Endothelial cell of umbilical vein (primary cell): ENCODE data around the gene CHL1. TPM values are rescaled to one million over a fixed set of nuclear protein-coding genes. Genes with fewer than 3 reads are reported as not detected.

Source experiments
- BruUV-seq: library from RNA; stranded (reverse); fragments of 400-500 nt; replicated peaks from 2 replicates; lab custom pipeline; 2021; lab: Mats Ljungman, UMichigan
- CTCF ChIA-PET: fragments of 300-600, 350-600 bp; sonication (Branson Sonifier 250); formaldehyde crosslinking; loops from one replicate; lab custom pipeline; 2021; ENCODE audit warnings: antibody characterized with exemption, inconsistent platforms; lab: Charles Lee
- POLR2A ChIA-PET: fragments of 300-600, 350-600 bp; sonication (Branson Sonifier 250); formaldehyde crosslinking; loops from one replicate; lab custom pipeline; 2021; ENCODE audit warnings: antibody characterized with exemption, inconsistent platforms; lab: Charles Lee
- DNase-seq: peaks from one replicate; pipeline ENCODE4 v3.0.0-alpha.2; 2011; ENCODE audit warnings: low read depth, low spot score
- FAIRE-seq: peaks from 2 replicates; lab custom pipeline; 2011; peaks lifted over from hg19 to GRCh38; lab: Jason Lieb, UNC
- H2AFZ ChIP-seq: 2 replicates; pipeline ENCODE4 v1.6.0; 2012; ENCODE audit warnings: low read depth, low read length, control low read depth, inconsistent platforms
- H3K27ac ChIP-seq: 2 replicates; pipeline ENCODE4 v1.5.1; 2011; ENCODE audit warnings: low read depth, mild to moderate bottlenecking, control low read depth, low read length, moderate library complexity; ENCODE audit not compliant: insufficient read depth
- H3K27me3 ChIP-seq, 2 experiments: 2 replicates each; pipeline versions ENCODE4 v1.6.0 to v1.6.1; 2011; ENCODE audit warnings: low read length in 2 of 2, mixed read lengths in 1 of 2; ENCODE audit not compliant: control insufficient read depth in 2 of 2, insufficient read depth in 2 of 2
- H3K36me3 ChIP-seq, 2 experiments: 2 replicates in 1 of 2; 3 replicates in 1 of 2; pipeline ENCODE4 v1.5.1; 2011; ENCODE audit warnings: low read length in 2 of 2, mild to moderate bottlenecking in 1 of 2, moderate library complexity in 1 of 2; ENCODE audit not compliant: control insufficient read depth in 2 of 2, insufficient read depth in 2 of 2; ENCODE audit errors: extremely low read depth in 1 of 2
- H3K4me1 ChIP-seq: 3 replicates; pipeline ENCODE4 v1.5.1; 2011; ENCODE audit warnings: mild to moderate bottlenecking, low read length; ENCODE audit not compliant: control insufficient read depth, insufficient read depth; ENCODE audit errors: extremely low read depth
- H3K4me2 ChIP-seq: 2 replicates; pipeline ENCODE4 v1.6.1; 2011; ENCODE audit warnings: low read length, control low read depth, mixed read lengths; ENCODE audit not compliant: insufficient read depth
- H3K4me3 ChIP-seq, 3 experiments: fragments of 200-600 bp in 1 of 3; sonication (generic), shearing (Covaris generic) in 1 of 3; replicated peaks in 1 of 3; 2 replicates each; pipeline ENCODE4 v1.5.1; 2011 to 2016; ENCODE audit warnings: control low read depth in 3 of 3, low read length in 3 of 3, mild to moderate bottlenecking in 2 of 3, inconsistent platforms in 1 of 3, low read depth in 1 of 3, moderate library complexity in 1 of 3; ENCODE audit not compliant: insufficient read depth in 1 of 3
- H3K79me2 ChIP-seq: 2 replicates; pipeline ENCODE4 v1.6.0; 2012; ENCODE audit warnings: low read length, inconsistent platforms; ENCODE audit not compliant: control insufficient read depth, insufficient read depth
- H3K9ac ChIP-seq: replicated peaks from 2 replicates; pipeline ENCODE3; 2011; ENCODE audit warnings: low read length, control low read depth; ENCODE audit not compliant: insufficient read depth; ENCODE audit errors: extremely low read depth
- H3K9me1 ChIP-seq: replicated peaks from 3 replicates; pipeline ENCODE4 v1.6.0; 2011; ENCODE audit warnings: mild to moderate bottlenecking, low read length; ENCODE audit not compliant: control insufficient read depth, insufficient read depth; ENCODE audit errors: extremely low read depth
- H3K9me3 ChIP-seq: replicated peaks from 2 replicates; pipeline ENCODE4 v1.5.1; 2012; ENCODE audit warnings: low read length, inconsistent platforms; ENCODE audit not compliant: control insufficient read depth, insufficient read depth
- H4K20me1 ChIP-seq: replicated peaks from 2 replicates; pipeline ENCODE3; 2011; ENCODE audit warnings: mild to moderate bottlenecking, low read length; ENCODE audit not compliant: control insufficient read depth, insufficient read depth; ENCODE audit errors: extremely low read depth
- EZH2 ChIP-seq: IDR thresholded peaks from 2 replicates; pipeline ENCODE4 v1.6.1; 2012; ENCODE audit warnings: borderline replicate concordance, low read depth, mild to moderate bottlenecking, moderate library complexity, low read length, inconsistent platforms; ENCODE audit not compliant: severe bottlenecking
- FOS ChIP-seq: IDR thresholded peaks from 2 replicates; pipeline ENCODE4 v1.6.1; 2011; ENCODE audit warnings: mild to moderate bottlenecking, low read length, moderate library complexity, borderline replicate concordance; ENCODE audit not compliant: insufficient read depth
- GATA2 ChIP-seq: IDR thresholded peaks from 2 replicates; pipeline ENCODE4 v1.7.0; 2011; ENCODE audit warnings: low read depth, mild to moderate bottlenecking, moderate library complexity, mixed read lengths, low read length; ENCODE audit not compliant: insufficient read length, insufficient read depth
- JUN ChIP-seq: IDR thresholded peaks from 2 replicates; pipeline ENCODE4 v1.6.1; 2011; ENCODE audit warnings: borderline replicate concordance, low read depth; ENCODE audit not compliant: insufficient read length, insufficient read depth
- MYC ChIP-seq: IDR thresholded peaks from one replicate; pipeline ENCODE4 v1.6.1; 2011; ENCODE audit warnings: mild to moderate bottlenecking, low read depth, low read length
- POLR2A ChIP-seq: IDR thresholded peaks from 2 replicates; pipeline ENCODE4 v1.6.1; 2012; ENCODE audit warnings: low read depth, mild to moderate bottlenecking, control low read depth, low read length
- POLR2AphosphoS5 ChIP-seq: IDR thresholded peaks from 2 replicates; pipeline ENCODE4 v1.6.1; 2012; ENCODE audit warnings: low read depth, mild to moderate bottlenecking, control low read depth, low read length, moderate library complexity; ENCODE audit not compliant: insufficient read depth
- dilution Hi-C: fragments of 300-500 bp; cut with MboI; formaldehyde crosslinking; loops from one replicate; pipeline ENCODE4 v1.15.0; 2019; ENCODE audit warnings: low sequenced_read_pairs; ENCODE audit not compliant: extremely low pct_ligation_motif_present
- intact Hi-C: fragments of 100-400 bp; cut with micrococcal nuclease; formaldehyde crosslinking; loops from one replicate; pipeline ENCODE4 v1.10.0; 2022
- polyA plus RNA-seq, 4 experiments: library from polyadenylated mRNA; depleted of rRNA in 3 of 4; stranded (reverse) in 3 of 4; unstranded in 1 of 4; fragments of >200 nt; gene quantifications; 2 replicates each; pipeline versions ENCODE4 v1.2.1 to v1.2.3, GENCODE V29; 2011 to 2012; ENCODE audit warnings: missing spikeins in 1 of 4
- total RNA-seq: library from RNA; stranded (reverse); gene quantifications from 2 replicates; pipeline ENCODE4 v1.2.3, GENCODE V29; 2021
- TF ChIP-seq, protein P1 (sequence below): IDR thresholded peaks from 2 replicates; pipeline ENCODE4 v1.6.1; 2011; ENCODE audit not compliant: insufficient read depth, insufficient read length
- TF ChIP-seq, protein P2 (sequence below), 2 donors: IDR thresholded peaks; 1 replicate in 1 of 2; 2 replicates in 1 of 2; pipeline ENCODE4 v1.5.1; 2011; ENCODE audit warnings: low read length in 2 of 2, mild to moderate bottlenecking in 2 of 2, moderate library complexity in 2 of 2, control low read depth in 1 of 2, inconsistent platforms in 1 of 2, low read depth in 1 of 2; ENCODE audit not compliant: insufficient read depth in 1 of 2; ENCODE audit errors: extremely low read depth in 1 of 2

CHL1 gene
- total and polyA plus RNA-seq, 2 donors (not counting 3 experiments of a cell fraction or from before 2014, with no cell fraction given) = not detected

DNA sequence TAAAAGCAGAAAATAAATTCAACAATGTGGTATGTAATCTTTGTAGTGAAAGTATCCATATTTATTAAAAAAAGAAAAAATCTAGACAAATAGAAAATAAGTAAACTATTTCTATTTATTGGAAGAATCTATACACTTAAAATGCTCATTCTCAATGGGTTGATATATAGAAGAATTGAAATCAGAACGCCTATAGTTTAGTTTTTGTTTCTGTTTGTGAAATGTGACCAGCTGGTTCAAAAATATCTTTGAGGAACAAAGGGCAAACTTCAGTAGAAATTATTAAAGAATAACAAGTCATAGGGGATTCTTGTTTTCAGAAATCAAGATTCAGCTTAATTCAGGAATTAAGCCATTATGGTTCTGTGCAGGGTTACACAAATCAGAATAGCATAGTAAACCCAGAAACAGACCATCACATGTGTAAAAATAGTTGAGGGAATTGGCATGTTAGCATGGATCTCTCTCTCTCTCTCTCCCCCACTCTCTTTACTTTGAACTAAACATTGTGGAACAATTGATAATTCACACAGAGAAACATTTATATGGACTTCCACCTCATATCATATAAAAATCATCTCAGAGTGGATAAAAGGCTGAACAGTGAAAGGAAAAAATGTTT is 134.0 kb downstream of the CHL1 start:
- Histone ChIP-seq H3K4me2 (no peak overlapping the region), H2AFZ (no peak overlapping the region), H3K9ac (no peak overlapping the region), H3K4me3 (no peak overlapping the region), H3K79me2 (no peaks in the 10 kb centered on the region), H3K9me3 (no peaks in the 10 kb centered on the region), H3K9me1 (no peaks in the 10 kb centered on the region), H3K27ac (no peak overlapping the region), H3K27me3 (no peaks in the 10 kb centered on the region), H3K36me3 (no peaks in the 10 kb centered on the region), H4K20me1 (no peaks in the 10 kb centered on the region), H3K4me1 (no peaks in the 10 kb centered on the region)
- DNase-seq (no peak), FAIRE-seq (no peak)
- intact Hi-C loops (no loop called here), dilution Hi-C loops (no loop called here)
- BruUV-seq = no TSS peak
- ChIA-PET CTCF (no interaction called here), POLR2A (no interaction called here)
- TF ChIP-seq JUN = no peak
- no peak for TF ChIP-seq FOS
- TF ChIP-seq, protein P1, sequence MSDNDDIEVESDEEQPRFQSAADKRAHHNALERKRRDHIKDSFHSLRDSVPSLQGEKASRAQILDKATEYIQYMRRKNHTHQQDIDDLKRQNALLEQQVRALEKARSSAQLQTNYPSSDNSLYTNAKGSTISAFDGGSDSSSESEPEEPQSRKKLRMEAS = no peak
- no peak for TF ChIP-seq MYC
- no peak for TF ChIP-seq GATA2
- no peak for TF ChIP-seq EZH2
- TF ChIP-seq POLR2A = no peak
- TF ChIP-seq, protein P2, sequence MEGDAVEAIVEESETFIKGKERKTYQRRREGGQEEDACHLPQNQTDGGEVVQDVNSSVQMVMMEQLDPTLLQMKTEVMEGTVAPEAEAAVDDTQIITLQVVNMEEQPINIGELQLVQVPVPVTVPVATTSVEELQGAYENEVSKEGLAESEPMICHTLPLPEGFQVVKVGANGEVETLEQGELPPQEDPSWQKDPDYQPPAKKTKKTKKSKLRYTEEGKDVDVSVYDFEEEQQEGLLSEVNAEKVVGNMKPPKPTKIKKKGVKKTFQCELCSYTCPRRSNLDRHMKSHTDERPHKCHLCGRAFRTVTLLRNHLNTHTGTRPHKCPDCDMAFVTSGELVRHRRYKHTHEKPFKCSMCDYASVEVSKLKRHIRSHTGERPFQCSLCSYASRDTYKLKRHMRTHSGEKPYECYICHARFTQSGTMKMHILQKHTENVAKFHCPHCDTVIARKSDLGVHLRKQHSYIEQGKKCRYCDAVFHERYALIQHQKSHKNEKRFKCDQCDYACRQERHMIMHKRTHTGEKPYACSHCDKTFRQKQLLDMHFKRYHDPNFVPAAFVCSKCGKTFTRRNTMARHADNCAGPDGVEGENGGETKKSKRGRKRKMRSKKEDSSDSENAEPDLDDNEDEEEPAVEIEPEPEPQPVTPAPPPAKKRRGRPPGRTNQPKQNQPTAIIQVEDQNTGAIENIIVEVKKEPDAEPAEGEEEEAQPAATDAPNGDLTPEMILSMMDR (IDR thresholded peaks at IDR 0.05; ENCODE audit: extremely low read depth in 1 of 2, insufficient read depth in 1 of 2, low read depth in 1 of 2, low read length in 2 of 2) = no peak
- TF ChIP-seq POLR2AphosphoS5 = no peak
